Neural progenitor cell (in vitro differentiated cells): ENCODE data around the gene CEP135. TPM values are rescaled to one million over a fixed set of nuclear protein-coding genes. Genes with fewer than 3 reads are reported as not detected.

Experiments used
- DNase-seq: peaks from one replicate; pipeline ENCODE4 v3.0.0-alpha.2; 2016; ENCODE audit warnings: low spot score
- H2AFZ ChIP-seq: fragments of 200-600 bp; sonication (generic); replicated peaks from 2 replicates; pipeline ENCODE4 v1.6.1; 2016; ENCODE audit warnings: antibody characterized with exemption
- H3F3A ChIP-seq: fragments of 200-600 bp; sonication (generic); 2 replicates; pipeline ENCODE4 v1.6.1; 2016; ENCODE audit warnings: antibody characterized with exemption, low read depth
- H3K27ac ChIP-seq: fragments of 200-600 bp; sonication (generic); 2 replicates; pipeline ENCODE4 v1.5.1; 2016; ENCODE audit warnings: mild to moderate bottlenecking
- H3K27me3 ChIP-seq: fragments of 200-600 bp; sonication (generic); 2 replicates; pipeline ENCODE4 v1.6.1; 2016; ENCODE audit warnings: mild to moderate bottlenecking, moderate library complexity
- H3K36me3 ChIP-seq: fragments of 200-600 bp; sonication (generic); 2 replicates; pipeline ENCODE4 v1.5.1; 2016
- H3K4me1 ChIP-seq: fragments of 200-600 bp; sonication (generic); 2 replicates; pipeline ENCODE4 v1.6.1; 2016; ENCODE audit warnings: mixed run types
- H3K4me2 ChIP-seq: fragments of 200-600 bp; sonication (generic); 2 replicates; pipeline ENCODE4 v1.6.1; 2016
- H3K4me3 ChIP-seq: fragments of 200-600 bp; sonication (generic); 2 replicates; pipeline ENCODE4 v1.5.1; 2016
- H3K79me2 ChIP-seq: fragments of 200-600 bp; sonication (generic); 2 replicates; pipeline ENCODE4 v1.6.1; 2016; ENCODE audit warnings: low read depth
- H3K9ac ChIP-seq: fragments of 200-600 bp; sonication (generic); 2 replicates; pipeline ENCODE4 v1.6.1; 2016
- H3K9me3 ChIP-seq: fragments of 200-600 bp; sonication (generic); 2 replicates; pipeline ENCODE4 v1.5.1; 2016; ENCODE audit warnings: low read depth
- H4K20me1 ChIP-seq: fragments of 200-600 bp; sonication (generic); 2 replicates; pipeline ENCODE4 v1.6.1; 2016; ENCODE audit warnings: low read depth
- H3K27ac Mint-ChIP-seq: 3 replicates; pipeline ENCODE4 v1.8.0; 2021; ENCODE audit warnings: mixed read lengths
- H3K27me3 Mint-ChIP-seq: 2 replicates; pipeline ENCODE4 v1.8.0; 2022; ENCODE audit warnings: low read depth, mild to moderate bottlenecking, inconsistent platforms, moderate library complexity, mixed read lengths; ENCODE audit not compliant: insufficient read depth
- H3K36me3 Mint-ChIP-seq: 3 replicates; pipeline ENCODE4 v1.8.0; 2021; ENCODE audit warnings: mixed read lengths
- H3K4me1 Mint-ChIP-seq: 3 replicates; pipeline ENCODE4 v1.8.0; 2021; ENCODE audit warnings: mixed read lengths
- H3K4me3 Mint-ChIP-seq: 3 replicates; pipeline ENCODE4 v1.8.0; 2021; ENCODE audit warnings: mild to moderate bottlenecking, moderate library complexity, mixed read lengths
- H3K9me3 Mint-ChIP-seq: 3 replicates; pipeline ENCODE4 v1.8.0; 2020; ENCODE audit warnings: mixed read lengths
- EZH2 ChIP-seq: fragments of 200-600 bp; sonication (generic); IDR thresholded peaks from 2 replicates; pipeline ENCODE4 v1.6.1; 2017; ENCODE audit warnings: antibody characterized with exemption, mild to moderate bottlenecking, moderate library complexity
- EZH2phosphoT487 ChIP-seq: fragments of 200-600 bp; sonication (generic); IDR thresholded peaks from 2 replicates; pipeline ENCODE4 v1.6.1; 2017; ENCODE audit warnings: antibody characterized with exemption
- total RNA-seq: library from RNA; depleted of rRNA; stranded (reverse); fragments of >200 nt; gene quantifications from 2 replicates; pipeline ENCODE4 v1.2.3, GENCODE V29; 2015; ENCODE audit warnings: low replicate concordance
- TF ChIP-seq, protein P1 (sequence below): fragments of 200-600 bp; sonication (generic); IDR thresholded peaks from 2 replicates; pipeline ENCODE4 v1.5.1; 2017; ENCODE audit warnings: antibody characterized with exemption, mild to moderate bottlenecking

The CEP135 gene
- total RNA-seq, 1 donor from 2014 or later = 40.4 TPM

DNA sequence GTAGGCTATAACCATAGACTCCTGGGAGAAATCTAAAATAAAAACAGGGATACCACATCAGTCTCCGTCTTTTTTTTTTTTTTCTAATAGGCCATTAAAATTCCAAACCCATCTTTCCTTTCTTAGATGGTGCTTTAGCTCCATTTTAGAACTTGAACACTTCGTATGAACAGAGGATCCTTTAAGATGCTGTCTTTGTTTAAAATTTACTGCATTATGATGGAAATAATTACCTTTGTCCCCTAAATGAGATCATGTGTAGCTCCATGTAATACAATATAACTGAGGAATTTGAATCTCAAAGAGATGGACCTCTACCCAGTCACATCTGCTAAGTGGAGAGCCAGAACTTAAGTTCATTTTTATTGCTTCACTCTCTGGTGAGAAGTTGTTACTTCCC, 47.9 kb downstream of the CEP135 start:
- H3K36me3 Mint-ChIP-seq = peaks cover 26% of the 10 kb centered on the region
- no peaks in the 10 kb centered on the region for H3K4me1 Mint-ChIP-seq
- no peak overlapping the region for H3K9ac ChIP-seq
- no peaks in the 10 kb centered on the region for H3K4me1 ChIP-seq
- H3K9me3 Mint-ChIP-seq = no peaks in the 10 kb centered on the region
- H3K79me2 ChIP-seq = no peaks in the 10 kb centered on the region
- no peak overlapping the region for H3K4me3 Mint-ChIP-seq
- peaks cover 18% of the 10 kb centered on the region for H3K36me3 ChIP-seq
- no peak overlapping the region for H3K27ac ChIP-seq
- H2AFZ ChIP-seq = no peak overlapping the region
- H3K27me3 ChIP-seq = no peaks in the 10 kb centered on the region
- H3K27ac Mint-ChIP-seq = no peak overlapping the region
- DNase-seq = no peak
- no peak overlapping the region for H3K4me3 ChIP-seq
- H3K27me3 Mint-ChIP-seq = no peaks in the 10 kb centered on the region
- no peaks in the 10 kb centered on the region for H3F3A ChIP-seq
- H4K20me1 ChIP-seq = no peaks in the 10 kb centered on the region
- TF ChIP-seq EZH2phosphoT487 (no peak), EZH2 (no peak)
- TF ChIP-seq, protein P1, sequence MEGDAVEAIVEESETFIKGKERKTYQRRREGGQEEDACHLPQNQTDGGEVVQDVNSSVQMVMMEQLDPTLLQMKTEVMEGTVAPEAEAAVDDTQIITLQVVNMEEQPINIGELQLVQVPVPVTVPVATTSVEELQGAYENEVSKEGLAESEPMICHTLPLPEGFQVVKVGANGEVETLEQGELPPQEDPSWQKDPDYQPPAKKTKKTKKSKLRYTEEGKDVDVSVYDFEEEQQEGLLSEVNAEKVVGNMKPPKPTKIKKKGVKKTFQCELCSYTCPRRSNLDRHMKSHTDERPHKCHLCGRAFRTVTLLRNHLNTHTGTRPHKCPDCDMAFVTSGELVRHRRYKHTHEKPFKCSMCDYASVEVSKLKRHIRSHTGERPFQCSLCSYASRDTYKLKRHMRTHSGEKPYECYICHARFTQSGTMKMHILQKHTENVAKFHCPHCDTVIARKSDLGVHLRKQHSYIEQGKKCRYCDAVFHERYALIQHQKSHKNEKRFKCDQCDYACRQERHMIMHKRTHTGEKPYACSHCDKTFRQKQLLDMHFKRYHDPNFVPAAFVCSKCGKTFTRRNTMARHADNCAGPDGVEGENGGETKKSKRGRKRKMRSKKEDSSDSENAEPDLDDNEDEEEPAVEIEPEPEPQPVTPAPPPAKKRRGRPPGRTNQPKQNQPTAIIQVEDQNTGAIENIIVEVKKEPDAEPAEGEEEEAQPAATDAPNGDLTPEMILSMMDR = no peak
- no peak overlapping the region for H3K4me2 ChIP-seq
- H3K9me3 ChIP-seq = no peaks in the 10 kb centered on the region

DNA sequence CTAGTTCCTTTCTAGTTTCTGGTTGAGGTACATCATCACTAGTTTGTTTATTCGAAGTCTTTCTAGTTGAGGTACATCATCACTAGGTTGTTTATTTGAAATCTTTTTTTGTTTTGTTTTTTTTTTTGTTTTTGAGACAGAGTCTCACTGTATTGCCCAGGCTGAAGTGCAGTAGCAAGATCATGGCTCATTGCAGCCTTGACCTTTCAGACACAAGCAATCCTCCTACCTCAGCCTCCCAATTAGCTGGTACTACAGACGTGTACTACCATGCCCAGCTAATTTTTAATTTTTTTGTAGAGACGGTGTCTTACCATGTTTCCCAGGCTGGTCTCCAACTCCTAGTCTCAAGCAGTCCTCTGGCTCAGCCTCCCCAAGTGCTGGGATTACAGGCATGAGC, 54.9 kb downstream of the CEP135 start:
- no peaks in the 10 kb centered on the region for H3K27me3 ChIP-seq
- H3K9me3 ChIP-seq = no peaks in the 10 kb centered on the region
- DNase-seq = no peak
- H3K9ac ChIP-seq = no peak overlapping the region
- H3K4me2 ChIP-seq = no peak overlapping the region
- Mint-ChIP-seq H3K4me3 (no peak overlapping the region), H3K27ac (no peak overlapping the region), H3K4me1 (no peaks in the 10 kb centered on the region), H3K27me3 (peaks cover 2% of the 10 kb centered on the region), H3K9me3 (peaks cover 2% of the 10 kb centered on the region), H3K36me3 (peaks cover 63% of the 10 kb centered on the region)
- TF ChIP-seq, protein P1 = no peak
- no peak for TF ChIP-seq EZH2
- TF ChIP-seq EZH2phosphoT487 = no peak
- no peak overlapping the region for H2AFZ ChIP-seq
- peaks cover 13% of the 10 kb centered on the region for H3K79me2 ChIP-seq
- no peak overlapping the region for H3K27ac ChIP-seq
- no peak overlapping the region for H3K4me3 ChIP-seq
- H4K20me1 ChIP-seq = no peaks in the 10 kb centered on the region
- no peaks in the 10 kb centered on the region for H3K4me1 ChIP-seq
- H3K36me3 ChIP-seq = peaks cover 10% of the 10 kb centered on the region
- H3F3A ChIP-seq = no peaks in the 10 kb centered on the region

DNA sequence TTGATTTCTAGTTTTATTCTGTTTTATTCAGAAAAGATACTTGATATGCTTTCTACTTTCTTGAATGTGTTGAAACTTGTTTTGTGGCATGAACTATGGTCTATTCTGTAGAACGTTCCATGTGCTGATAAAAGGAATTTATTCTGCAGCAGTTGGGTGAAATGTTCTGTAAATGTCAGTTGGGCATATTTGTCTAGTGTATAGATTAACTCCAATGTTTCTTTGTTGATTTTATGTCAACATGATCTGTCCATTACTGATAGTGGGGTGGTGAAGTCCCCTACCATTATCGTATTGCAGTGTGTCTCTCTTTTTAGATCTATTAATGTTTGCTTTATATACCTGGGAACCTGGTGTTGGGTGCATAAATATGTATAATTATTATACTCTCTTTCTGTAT, 55.5 kb downstream of the CEP135 start:
- Histone ChIP-seq H3K9ac (no peak overlapping the region), H3K9me3 (no peaks in the 10 kb centered on the region), H3K4me2 (no peak overlapping the region), H3K27ac (no peak overlapping the region), H3K36me3 (peaks cover 10% of the 10 kb centered on the region), H3K4me3 (no peak overlapping the region), H3K4me1 (no peaks in the 10 kb centered on the region), H4K20me1 (no peaks in the 10 kb centered on the region), H3K27me3 (no peaks in the 10 kb centered on the region), H3K79me2 (peaks cover 13% of the 10 kb centered on the region), H2AFZ (no peak overlapping the region), H3F3A (no peaks in the 10 kb centered on the region)
- Mint-ChIP-seq H3K4me3 (no peak overlapping the region), H3K27ac (no peak overlapping the region), H3K36me3 (peaks cover 61% of the 10 kb centered on the region), H3K4me1 (no peaks in the 10 kb centered on the region), H3K27me3 (peaks cover 2% of the 10 kb centered on the region), H3K9me3 (peaks cover 2% of the 10 kb centered on the region)
- DNase-seq = no peak
- TF ChIP-seq EZH2 = no peak
- no peak for TF ChIP-seq EZH2phosphoT487

DNA sequence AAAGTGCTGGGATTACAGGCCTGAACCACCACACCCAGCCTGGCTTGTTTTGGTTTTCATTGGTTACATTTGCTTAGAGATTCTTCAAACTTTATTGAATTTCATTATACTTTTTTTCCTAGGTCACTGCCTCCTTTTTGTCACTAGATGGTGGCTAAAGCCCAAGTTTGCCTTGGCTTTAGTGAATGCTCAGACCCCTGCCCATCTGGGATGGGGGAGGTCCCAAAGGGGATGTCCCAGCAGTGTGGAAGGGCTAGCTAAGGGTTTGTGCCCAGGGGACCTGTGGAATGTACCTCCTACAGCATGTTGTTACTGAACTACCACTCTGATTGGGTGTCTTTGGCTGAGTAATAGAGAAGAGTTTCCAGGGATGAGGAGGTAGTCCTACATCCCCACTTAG, 58.4 kb downstream of the CEP135 start:
- Mint-ChIP-seq H3K9me3 (peaks cover 2% of the 10 kb centered on the region), H3K36me3 (peaks cover 45% of the 10 kb centered on the region), H3K4me1 (no peaks in the 10 kb centered on the region), H3K27me3 (peaks cover 5% of the 10 kb centered on the region), H3K27ac (no peak overlapping the region), H3K4me3 (no peak overlapping the region)
- no peaks in the 10 kb centered on the region for H4K20me1 ChIP-seq
- no peak overlapping the region for H3K4me3 ChIP-seq
- peak; percentile 2 for DNase-seq
- no peaks in the 10 kb centered on the region for H3K27me3 ChIP-seq
- no peaks in the 10 kb centered on the region for H3K4me1 ChIP-seq
- TF ChIP-seq EZH2phosphoT487 (no peak), EZH2 (no peak)
- TF ChIP-seq, protein P1 = peak; percentile 22
- H3F3A ChIP-seq = no peaks in the 10 kb centered on the region
- H2AFZ ChIP-seq = no peak overlapping the region
- no peak overlapping the region for H3K9ac ChIP-seq
- H3K27ac ChIP-seq = no peak overlapping the region
- peaks cover 9% of the 10 kb centered on the region for H3K79me2 ChIP-seq
- H3K4me2 ChIP-seq = no peak overlapping the region
- peaks cover 9% of the 10 kb centered on the region for H3K36me3 ChIP-seq
- H3K9me3 ChIP-seq = no peaks in the 10 kb centered on the region
